CD4-positive, alpha-beta T cell treated with Interleukin-4 for 4 hours (primary cell): ENCODE data around the gene SEC31A.
"Not testable (repeated sequence)": the region's sequence is repeated elsewhere in the genome, so short reads cannot be mapped to it uniquely, and the experiment has no call there.

ENCODE experiments used
- DNase-seq: peaks from one replicate; pipeline ENCODE4 v3.0.0-alpha.2; 2020

The SEC31A gene

DNA sequence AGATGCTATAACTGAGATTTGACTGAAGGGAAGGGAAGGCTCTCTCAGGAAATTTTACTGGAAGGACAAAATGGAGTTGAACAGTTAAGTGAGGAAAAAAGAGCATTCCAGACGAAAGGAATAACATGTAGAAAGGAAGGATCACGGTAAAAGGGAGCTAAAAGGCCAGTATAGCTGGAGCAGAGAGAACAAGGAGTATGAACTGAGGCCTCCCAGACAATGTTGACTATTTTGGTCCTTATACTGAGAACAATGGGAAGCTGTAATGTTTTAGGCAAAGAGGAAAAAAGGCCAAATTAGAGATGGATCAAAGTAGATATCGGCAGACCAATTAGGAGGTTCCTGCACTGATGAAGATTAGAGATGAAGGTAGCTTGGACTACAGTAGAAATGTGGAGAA lies 65.5 kb downstream of the SEC31A start:
- DNase-seq = no peak

DNA sequence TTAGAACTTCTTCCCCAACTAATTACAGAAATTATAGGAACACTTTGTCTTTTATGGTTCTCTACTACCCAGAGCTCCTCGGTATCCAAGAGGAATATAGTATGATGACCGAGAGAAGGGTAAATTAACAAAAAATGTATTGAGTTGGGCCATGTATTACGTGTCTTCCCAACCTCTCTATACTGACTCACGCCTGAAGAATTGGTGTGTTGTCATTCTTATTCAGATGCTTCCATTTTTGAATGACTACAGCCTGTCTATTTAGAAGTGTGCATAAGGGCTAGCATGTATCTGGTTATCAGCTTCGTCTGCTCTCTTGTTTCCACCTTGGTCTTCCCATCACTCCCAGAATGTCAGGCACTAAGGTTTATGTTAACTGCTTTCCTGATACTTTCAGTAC lies 67.9 kb downstream of the SEC31A start:
- DNase-seq = no peak

DNA sequence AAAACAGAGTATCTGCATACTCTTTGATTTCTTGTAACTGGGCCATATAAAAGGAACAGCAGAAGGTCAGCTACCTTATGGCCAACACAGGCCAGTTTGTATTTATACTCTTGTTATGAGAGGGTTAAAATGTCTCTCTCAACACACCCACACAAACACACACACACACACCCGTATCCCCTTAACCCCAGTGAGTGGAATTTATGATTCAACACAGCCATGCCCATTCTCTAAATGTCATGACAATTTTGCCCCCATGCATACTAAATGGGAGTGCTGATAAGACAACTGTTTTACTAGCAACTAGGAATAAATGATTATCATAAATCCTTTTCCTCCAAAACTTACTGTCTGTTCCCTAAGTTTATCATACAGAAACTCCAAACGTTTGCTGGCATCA lies 70.3 kb downstream of the SEC31A start:
- no peak for DNase-seq

DNA sequence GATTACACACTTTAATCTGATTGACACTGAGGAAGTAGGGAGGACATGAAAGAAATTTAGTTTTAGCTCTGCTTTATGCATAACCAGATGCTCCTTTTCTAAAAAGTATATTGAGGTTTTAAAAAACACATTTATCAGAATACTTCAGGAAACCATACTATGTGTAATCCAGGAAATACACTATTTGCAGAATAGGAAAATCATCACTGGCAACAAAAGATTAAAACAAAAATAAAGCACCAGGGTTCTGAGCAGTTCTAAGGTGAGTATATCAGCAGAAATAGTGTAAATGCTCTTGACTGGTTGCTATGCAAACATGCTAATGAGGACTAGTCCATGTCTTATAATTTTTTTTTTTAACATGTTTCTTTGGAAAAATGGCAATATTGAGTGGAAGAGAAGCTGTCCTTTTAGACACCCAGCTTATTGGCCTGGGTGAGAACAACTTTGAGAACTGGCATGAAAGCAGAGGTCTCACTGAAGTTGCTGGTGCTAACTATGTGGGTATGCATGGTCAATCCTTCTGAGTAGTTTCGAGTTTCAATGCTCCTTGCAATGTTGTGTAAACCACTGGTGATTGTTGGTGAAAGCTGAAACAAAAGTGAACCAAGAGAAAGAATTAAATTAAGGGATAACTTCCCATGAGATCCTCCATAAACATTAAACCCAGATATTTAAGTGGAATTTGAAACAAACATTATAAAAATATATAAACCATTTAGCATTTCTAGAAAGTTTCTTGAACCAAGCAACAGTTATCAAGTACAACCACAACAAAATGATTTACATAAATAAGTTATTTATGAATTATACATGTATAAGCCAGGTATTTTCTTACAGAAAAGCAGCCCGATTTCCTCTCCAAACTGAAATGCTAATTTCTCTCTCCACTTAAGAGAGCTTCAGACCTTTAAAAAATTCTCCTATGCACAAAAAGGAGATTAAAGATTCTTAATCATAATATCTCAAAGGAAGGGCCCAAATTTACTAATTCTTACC lies 72.0 kb downstream of the SEC31A start:
- no peak for DNase-seq

DNA sequence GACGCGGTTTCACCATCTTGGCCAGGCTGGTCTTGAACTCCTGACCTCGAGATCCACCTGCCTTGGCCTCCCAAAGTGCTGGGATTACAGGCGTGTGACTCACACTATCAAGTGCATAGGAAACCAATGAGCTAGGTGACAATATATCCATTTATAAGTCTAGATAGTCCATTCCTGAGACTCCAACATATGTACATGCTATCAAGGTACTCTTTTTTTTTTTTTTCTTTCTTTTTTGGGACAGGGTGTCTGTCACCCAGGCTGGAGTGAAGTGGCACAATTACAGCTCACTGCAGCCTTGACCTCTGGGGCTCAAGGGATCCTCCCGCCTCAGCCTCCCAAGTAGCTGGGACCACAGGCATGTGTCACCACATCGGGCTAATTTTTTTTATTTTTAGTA lies 74.1 kb downstream of the SEC31A start:
- not testable (repeated sequence) for DNase-seq

DNA sequence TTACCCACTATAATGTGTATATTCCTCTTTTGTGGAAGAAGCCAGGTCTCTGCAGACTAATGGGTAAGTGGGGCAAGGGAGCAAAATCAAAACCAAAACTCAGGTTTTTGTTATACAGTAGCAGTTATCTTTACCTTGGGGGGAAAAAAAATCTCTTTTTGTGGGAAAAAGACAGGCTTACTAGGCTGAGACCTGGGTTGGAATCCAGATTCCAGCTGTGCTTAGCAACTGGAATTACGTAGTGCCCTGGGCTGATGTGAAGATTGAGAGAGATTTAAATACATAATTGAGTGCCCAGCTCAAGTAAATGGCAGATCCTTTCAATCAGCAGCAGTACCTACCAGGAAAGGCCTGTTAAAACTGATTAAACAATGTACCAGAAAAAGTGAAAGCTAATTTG lies 76.9 kb downstream of the SEC31A start:
- no peak for DNase-seq

DNA sequence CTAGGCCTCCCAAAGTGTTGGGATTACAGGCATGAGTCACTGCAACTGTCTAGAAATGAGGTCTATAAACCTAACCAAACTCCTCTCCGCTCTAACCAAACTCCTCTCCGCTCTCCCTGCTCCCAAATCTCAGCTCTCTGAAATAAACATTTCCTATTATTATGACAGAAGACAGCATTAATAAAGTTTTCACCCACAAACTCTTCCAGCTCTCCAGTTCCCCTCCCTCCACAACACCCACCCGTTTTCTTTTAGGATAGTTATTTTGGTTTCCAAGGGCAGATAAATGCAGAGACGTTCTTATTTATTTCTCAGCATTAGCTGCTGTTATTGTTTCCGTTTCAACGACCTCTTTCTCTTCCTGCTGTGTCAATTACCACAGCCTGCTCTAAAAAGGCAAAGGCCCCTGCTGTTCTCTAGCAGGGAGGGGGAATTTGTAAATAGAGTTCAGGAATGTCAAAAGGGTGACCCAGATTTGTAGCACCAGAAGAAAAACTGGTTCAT lies 79.1 kb downstream of the SEC31A start:
- DNase-seq = no peak

DNA sequence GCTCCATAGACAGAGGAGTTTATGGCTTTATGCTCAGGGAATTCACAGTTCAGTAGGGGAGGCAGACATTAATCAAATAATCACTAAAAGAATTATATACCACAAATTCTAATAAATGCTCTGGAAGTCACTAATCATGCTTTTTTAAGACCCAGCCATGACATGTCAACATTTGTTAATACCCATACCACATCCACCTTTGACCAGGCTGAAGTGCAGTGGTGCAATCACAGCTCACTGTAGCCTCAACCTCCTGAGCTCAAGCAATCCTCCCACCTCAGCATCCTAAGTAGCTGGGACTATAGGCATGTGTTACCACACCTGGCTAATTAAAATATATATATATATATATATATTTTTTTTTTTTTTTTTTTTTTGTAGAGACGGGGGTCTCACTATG lies 79.6 kb downstream of the SEC31A start:
- DNase-seq = no peak

DNA sequence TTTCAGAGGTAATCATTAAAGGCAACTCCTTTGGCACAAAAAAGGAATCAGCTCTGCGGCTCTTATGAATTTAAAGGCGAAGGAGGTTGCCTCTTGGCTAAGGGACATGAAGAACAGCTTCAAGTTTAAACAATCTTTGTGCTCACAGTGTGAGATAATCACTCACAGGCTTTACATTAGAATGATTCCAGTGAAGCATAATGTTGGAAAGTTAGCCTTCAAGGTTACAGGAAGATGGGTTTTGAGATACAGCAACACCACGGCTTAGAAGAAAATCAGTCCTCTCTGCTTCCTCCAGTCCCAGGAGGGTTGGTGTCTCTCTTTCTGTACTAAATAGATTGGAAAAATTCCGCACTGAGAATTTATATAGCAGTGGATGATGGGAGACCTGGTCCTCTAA lies 80.8 kb downstream of the SEC31A start:
- DNase-seq = no peak

DNA sequence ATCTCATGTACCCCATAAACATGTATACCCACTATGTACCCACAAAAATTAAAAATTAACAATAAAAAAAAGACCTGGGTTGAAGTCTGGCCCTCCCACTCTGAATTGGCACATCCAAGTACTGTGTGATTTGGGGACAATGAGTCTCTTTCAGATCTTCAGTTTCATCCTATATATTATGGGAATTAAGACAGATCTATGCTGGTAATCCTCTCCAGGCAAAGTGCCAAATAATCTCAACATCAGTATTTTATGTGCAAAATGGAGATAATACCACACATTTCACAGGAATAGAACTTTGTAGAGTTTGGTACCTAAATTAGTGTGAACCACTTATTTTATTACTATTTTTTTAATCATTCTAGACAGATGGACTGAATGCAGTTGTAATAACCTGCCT lies 81.3 kb downstream of the SEC31A start:
- no peak for DNase-seq

DNA sequence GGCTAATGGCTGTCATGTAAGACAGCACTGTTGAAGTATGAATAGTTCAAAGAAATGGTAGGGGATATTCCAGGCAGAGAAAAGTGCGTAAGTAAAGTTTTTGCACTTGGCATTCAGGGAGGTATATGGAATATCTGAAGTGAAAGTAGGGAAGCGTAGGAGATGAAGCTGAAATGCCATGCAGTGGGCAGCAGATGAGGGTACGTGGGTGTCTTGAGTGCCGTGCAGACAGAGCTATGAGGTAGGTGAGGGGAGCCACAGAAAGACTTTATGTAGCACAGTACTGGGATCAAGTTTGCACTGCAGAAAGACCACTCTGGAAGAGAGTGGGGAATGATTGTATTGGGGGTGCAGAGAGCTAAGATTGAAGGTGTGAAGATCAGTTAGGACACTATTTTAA lies 87.2 kb downstream of the SEC31A start:
- no peak for DNase-seq

DNA sequence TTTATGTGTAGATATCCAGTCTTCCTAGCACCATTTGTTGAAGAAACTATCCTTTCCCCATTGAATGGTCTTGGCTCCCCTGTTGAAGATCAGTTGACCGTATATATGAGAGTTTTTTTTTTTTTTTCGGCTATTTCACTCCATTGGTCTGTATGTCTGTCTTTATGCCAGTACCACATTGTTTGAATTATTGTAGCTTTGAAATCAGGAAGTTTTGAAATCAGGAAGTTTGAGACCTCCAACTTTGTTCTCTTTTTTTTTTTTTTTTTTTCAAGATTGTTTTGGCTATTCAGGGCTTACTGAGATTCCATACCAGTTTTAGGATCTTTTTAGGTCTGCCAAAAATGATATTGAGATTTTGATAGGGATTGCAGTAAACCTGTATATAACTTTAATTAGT lies 88.0 kb downstream of the SEC31A start:
- DNase-seq = no peak

DNA sequence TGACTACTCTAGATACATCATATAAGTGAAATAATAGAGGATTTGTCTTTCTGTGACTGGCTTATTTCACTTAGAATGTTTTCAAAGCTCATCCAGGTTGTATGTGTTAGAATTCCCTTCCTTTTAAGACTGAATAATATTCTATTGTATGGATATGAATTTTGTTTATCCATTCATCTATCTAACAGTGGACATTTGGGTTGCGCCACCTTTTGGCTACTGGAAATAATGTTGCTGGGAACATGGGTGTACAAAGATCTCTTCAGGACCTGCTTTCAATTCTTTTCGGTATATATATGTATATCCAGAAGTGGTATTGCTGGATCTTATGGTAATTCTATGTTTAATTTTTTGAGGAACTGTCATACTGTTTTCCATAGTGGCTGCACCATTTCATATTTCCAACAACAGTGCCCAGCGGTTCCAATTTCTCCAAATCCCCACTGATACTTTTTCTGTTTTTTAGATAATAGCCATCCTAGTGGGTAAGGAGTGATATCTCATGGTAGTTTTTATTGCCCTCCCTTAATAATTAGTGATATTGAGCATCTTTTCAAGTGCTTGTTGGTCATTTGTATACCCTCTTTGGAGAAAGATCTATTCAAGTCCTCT lies 88.9 kb downstream of the SEC31A start:
- no peak for DNase-seq

DNA sequence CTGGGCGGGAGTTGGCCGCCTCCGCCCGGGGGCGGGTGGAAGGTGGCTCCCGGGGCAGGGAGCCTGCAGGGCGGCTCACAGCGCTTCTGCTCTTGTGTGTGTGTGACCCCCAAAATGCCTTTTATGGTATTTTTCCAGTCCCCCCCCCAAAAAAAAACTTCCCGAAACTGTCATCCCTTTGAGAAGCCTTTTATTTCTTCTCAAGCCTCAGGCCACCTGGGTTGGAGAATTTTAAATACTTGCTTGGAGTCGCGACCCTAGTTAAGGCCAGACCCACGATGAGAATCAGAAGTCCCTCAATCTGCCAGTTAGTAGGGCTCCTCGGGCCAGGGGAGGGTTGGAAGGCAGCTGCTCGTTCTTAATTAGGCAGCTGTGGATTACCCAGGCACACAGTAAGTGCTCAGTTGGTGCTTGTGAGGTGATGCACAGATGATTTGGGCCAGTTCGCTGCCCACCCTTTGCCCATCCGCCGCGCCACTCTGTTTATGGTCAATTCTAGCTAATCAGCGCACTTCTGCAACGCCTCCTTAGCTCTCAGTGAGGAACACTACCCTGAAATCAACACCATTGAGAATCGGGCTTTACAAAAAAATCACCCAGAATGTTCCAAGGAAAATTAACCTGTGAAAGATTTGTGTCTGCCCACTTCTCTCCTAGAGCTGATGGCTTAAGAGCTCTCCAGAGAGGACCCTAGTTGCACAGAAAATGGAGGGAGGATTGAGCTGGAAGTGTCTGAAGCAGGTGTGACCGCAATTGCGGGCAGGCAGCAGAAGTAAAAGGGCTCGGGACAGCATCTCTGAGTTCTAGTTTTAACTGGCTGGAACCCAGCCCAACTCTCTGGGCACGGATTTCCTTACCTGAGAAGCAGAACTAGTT lies 91.7 kb downstream of the SEC31A start:
- no peak for DNase-seq

DNA sequence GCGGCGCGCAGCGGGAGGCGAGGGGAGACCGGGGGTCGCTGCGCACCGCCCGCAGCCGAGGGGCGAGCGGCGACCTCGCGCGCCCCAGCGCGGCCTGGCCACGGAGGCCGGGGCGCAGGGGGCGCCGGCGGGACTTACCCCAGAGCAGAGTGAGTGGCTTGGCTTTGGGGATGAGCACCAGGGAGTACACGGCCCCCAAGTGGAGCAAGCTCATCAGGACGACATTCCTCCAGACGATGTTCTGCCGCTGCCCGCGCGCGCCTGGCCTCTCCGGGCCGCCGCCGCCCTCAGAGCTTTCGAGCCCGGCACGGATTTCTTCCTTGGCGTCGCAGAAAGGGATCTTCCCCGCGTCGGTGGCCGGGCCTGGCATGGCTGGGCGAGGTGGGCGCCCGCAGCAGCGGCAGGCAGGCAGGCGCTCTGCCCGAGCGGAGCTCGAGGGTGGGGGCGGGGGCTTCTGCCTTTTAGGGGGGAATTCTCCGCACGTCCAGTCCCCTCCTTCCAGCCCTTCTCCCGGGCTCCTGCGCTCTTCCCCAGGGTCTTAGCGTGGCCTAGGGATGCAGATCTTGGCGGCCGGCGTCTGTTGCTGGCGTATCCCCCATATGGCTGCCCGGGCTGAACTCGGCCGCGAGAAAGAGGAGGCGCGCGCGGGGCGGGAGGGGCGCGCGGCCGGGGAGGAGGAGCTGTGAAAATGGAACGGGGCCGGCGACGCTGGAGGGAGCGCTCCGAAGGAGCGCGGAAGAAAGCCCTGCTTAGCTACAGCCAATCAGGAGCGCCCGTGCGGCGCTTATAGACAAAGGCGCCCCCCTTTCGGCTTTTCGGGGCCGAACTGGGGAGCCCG lies 92.6 kb downstream of the SEC31A start, which contains the start of gene SCD5:
Gene SCD5 (minus strand): TSS at position 629 of the 838 bp plus-strand sequence. CDS start 259 bp downstream, at position 370.
- peak; percentile 73 for DNase-seq

DNA sequence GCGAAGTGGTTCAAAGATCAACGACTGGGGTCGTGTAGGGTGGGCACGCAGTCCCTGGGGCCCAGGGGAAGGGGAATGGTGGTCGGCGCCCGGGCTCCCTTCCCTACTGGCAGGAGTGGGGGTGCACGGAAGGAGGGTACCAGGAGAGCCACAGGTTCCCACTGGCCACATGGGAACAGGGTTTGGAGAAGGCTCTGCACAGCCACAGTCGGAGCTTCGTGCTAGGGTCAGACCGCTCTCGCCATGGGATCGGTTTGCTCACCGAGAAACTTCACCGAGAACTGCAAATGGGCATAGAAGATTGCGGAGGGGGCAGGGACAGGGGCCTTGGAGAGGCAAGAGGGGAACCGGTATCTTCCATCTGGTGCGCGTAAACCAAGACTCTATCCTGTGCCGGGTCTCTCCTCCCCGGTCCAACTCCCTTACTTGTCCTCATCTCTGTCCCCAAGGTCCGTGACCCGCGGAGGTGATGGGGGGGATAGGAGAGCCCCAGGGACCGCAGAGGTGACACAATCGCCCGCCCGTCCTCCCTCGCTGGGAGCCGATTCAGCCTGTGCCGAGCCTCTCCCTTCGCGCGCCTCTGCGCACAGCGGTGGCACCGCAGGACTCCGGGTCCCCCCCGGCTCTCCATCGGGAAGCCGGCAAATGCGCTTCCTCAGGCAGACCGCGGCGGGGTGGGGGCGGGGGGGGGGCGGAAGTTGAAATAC lies 93.4 kb downstream of the SEC31A start:
- no peak for DNase-seq

DNA sequence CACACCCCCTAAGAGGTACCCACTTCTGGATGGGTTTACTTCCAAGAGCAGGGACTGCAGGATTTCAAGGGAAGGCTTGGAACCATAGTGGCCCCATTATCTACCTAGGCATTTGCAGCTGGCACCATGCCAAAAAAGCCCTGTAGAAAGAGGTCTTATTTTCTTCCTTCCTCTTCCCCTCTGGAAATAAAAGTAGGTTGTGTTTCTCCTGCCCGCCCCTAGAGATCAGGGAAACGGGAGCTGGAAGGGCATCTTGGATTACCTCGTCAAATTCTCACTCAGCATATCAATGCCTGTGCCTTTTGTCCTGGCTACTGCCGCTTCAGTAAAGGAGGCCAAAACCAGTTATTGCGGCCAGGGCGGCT lies 93.9 kb downstream of the SEC31A start:
- DNase-seq = no peak

DNA sequence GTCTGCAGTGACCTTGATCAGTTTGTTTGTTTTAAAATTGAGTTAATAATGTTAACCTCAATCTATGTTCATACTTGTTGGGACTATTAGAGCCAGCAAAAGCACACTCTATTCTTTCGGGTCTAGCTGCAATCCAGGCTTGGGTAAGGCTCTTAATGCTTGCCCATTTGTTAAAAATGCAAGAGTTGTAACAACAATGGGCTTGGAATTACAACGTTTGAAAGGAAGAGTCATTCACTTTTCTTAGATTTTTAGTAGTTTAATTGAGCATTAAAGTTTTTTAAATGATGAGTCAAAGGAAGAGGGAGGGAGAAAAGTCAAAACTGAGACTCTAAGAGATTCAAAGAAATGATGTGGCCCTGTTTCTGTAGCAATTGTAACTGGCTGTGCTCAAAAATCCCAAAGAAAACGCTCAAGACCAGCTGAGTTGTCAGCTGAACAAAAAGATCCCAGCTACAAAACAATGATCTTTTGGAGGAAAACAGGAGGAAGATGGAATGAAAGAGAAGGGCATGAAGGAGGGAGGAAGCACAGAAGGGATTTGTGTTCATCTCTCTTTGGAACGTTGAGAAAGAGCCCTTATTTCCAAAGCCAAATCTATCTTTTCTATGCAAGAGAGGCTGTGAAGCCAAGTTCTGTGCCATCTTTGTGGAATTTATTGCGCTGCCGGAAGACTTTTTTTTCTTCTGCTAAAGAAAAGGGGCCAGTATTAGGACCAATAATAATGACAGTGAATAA lies 97.9 kb downstream of the SEC31A start:
- no peak for DNase-seq

DNA sequence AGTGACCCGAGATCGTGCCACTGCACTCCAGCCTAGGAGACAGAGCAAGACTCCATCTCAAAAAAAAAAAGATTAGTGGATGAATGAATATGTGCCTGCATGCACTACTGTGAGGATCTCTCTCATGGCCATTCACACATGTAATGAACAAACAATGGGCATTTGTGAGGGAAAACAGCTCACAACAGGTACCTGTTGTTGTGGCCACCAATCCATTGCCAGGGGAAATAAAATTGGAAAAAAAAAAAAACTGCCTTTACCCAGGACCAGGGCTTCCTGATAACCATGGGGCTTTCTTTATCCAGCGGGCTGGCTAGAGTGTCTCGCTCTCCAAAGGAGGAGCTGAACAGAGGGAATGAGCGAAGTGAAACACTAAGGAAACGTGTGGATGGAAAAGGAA lies 99.8 kb downstream of the SEC31A start:
- no peak for DNase-seq

DNA sequence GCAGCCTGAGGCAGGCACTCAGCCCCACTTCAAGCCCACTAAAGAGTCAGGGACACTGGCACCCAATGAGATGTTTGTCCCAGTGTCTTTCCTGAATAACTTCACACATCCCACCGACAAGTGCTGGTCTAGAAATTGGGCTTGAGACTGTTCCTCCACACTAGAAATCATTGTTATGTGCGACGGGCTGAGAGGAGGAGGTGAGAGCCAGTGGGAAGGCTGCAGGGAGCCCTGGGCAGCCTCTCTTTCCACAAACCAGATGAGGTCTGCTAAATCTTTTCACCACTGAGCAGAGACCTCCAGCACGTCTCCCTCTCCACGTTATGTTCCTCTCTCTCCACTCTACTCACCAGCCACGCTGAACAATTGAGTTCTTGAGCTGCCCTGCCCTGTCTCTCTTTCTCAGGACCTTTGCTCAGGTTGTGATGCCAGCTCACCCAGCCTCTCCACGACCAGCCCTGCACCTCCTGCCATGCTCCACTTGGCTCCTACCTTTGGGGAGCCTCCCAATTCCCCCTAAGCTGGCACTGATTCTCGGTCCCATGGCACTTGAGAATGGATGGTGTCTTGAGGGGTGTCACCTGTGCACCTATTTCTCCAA lies 100.8 kb downstream of the SEC31A start:
- no peak for DNase-seq
